Thyroid gland (tissue), 4 donors: ENCODE results near the gene ARL16. TPM values are rescaled to one million over a fixed set of nuclear protein-coding genes. Genes with fewer than 3 reads are reported as not detected.

ENCODE experiments used
- DNase-seq, 2 donors: peaks; one replicate each; pipeline ENCODE4 v3.0.0-alpha.2; 2019
- H3K27ac ChIP-seq, 3 donors: fragments of 200-600 bp; sonication (generic); 1 replicate in 2 of 3; 2 replicates in 1 of 3; pipeline ENCODE4 v1.5.1; 2016 to 2019; ENCODE audit warnings: mild to moderate bottlenecking in 1 of 3, moderate library complexity in 1 of 3
- H3K27me3 ChIP-seq: fragments of 200-600 bp; sonication (generic); one replicate; pipeline ENCODE4 v1.5.1; 2019
- H3K36me3 ChIP-seq, 2 donors: fragments of 200-600 bp; sonication (generic); one replicate each; pipeline ENCODE4 v1.5.1; 2016 to 2019
- H3K4me1 ChIP-seq, 2 donors: fragments of 200-600 bp; sonication (generic); one replicate each; pipeline ENCODE4 v1.5.1; 2017 to 2019
- H3K4me3 ChIP-seq, 3 donors: fragments of 200-600 bp; sonication (generic); replicated peaks in 1 of 3; 1 replicate in 2 of 3; 2 replicates in 1 of 3; pipeline ENCODE4 v1.5.1; 2016; ENCODE audit warnings: mild to moderate bottlenecking in 1 of 3
- H3K9me3 ChIP-seq: fragments of 200-600 bp; sonication (generic); one replicate; pipeline ENCODE4 v1.5.1; 2017
- POLR2A ChIP-seq, 2 donors: fragments of 450-650 bp; IDR thresholded peaks; one replicate each; pipeline ENCODE4 v1.6.1; 2017; ENCODE audit warnings: antibody characterized with exemption in 2 of 2, mild to moderate bottlenecking in 2 of 2, moderate library complexity in 1 of 2
- WGBS, 2 donors: methylation state at CpG; one replicate each; pipeline ENCODE4 v1.1.5; 2017; 5-methylcytosine and 5-hydroxymethylcytosine counted together
- intact Hi-C: fragments of 100-400 bp; cut with DNase I; formaldehyde crosslinking; loops from one replicate; pipeline ENCODE4 v1.15.1; 2023
- total RNA-seq, 4 donors: library from RNA; depleted of rRNA; stranded (reverse); fragments of >200 nt; gene quantifications; one replicate each; pipeline ENCODE4 v1.2.3, GENCODE V29; 2016
- TF ChIP-seq, protein P1 (sequence below), 6 experiments: fragments of 200-600 bp in 3 of 6; fragments of 450-650 bp in 3 of 6; sonication (generic) in 3 of 6; IDR thresholded peaks; one replicate each; pipeline ENCODE4 v1.5.1; 2016 to 2019; ENCODE audit warnings: antibody characterized with exemption in 6 of 6, mild to moderate bottlenecking in 2 of 6, inconsistent platforms in 1 of 6, moderate library complexity in 1 of 6

Gene ARL16
- total RNA-seq, 4 donors from 2014 or later: 29.7 to 46.5 (median 37.2) TPM

DNA sequence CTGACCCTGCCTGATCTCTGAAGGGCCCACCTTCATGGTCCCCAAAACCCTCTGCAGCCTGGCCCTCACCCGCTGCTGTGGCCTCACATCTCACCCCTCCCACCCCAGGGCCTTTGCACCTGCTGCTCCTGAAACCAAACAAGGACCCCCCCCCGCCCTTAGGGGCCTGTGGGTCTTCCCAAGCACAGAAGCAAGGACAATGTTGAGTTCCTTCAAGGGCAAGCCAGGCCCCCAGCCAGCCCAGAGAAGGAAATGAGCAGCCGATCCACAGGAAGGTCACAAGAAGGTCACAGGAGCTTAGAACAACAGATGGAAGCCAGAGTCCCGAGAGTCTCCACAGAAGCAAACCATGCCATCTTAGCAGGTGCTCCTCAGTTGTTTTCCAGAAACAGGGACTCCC is 26.8 kb downstream of the ARL16 start:
- H3K36me3 ChIP-seq: no peaks in the 10 kb centered on the region
- WGBS, 2 donors: 58 to 76% methylated on average over 3 of the region's 4 CpGs
- no peak for DNase-seq
- TF ChIP-seq, protein P1, sequence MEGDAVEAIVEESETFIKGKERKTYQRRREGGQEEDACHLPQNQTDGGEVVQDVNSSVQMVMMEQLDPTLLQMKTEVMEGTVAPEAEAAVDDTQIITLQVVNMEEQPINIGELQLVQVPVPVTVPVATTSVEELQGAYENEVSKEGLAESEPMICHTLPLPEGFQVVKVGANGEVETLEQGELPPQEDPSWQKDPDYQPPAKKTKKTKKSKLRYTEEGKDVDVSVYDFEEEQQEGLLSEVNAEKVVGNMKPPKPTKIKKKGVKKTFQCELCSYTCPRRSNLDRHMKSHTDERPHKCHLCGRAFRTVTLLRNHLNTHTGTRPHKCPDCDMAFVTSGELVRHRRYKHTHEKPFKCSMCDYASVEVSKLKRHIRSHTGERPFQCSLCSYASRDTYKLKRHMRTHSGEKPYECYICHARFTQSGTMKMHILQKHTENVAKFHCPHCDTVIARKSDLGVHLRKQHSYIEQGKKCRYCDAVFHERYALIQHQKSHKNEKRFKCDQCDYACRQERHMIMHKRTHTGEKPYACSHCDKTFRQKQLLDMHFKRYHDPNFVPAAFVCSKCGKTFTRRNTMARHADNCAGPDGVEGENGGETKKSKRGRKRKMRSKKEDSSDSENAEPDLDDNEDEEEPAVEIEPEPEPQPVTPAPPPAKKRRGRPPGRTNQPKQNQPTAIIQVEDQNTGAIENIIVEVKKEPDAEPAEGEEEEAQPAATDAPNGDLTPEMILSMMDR (IDR thresholded peaks at IDR 0.05): no peak
- no peak for TF ChIP-seq POLR2A (IDR thresholded peaks at IDR 0.05)
- no peak overlapping the region for H3K4me3 ChIP-seq
- no peaks in the 10 kb centered on the region for H3K4me1 ChIP-seq
- no peaks in the 10 kb centered on the region for H3K9me3 ChIP-seq
- H3K27ac ChIP-seq: no peak overlapping the region
- intact Hi-C loops: no loop called here
- H3K27me3 ChIP-seq: no peaks in the 10 kb centered on the region

DNA sequence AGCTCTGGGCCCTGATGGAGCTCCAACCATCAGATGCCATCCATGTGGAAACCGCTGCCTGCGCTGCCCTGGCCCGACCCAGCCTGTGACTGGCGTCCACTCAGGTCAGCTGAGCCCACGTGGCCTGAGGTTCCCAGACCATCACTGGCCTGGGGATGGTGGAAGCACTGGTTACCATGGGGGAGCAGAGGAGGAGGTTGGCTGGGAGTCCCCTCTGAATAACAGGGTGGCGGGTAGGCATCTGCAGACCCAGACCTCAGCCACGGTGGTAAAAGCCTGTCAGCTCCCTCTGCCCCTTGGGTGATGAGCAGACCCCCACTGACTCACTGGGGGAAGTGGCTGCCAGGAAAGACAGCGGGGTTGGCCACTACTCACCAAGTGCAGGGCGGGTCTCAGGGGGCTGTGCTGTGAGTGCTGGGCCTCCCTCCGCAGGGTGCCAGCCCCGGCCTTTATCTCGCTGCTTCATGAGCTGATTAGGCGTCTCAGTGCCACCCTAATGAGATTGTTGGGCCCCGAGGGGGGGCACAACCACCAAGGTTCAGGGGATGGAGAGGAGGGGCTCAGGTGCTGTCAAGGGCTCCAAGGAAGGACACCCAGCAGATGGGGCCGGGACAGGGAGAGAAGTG is 27.4 kb downstream of the ARL16 start, which contains the start of gene PDE6G:
PDE6G (minus strand) TSS at position 425 of the 626 bp plus-strand sequence. CDS start 3,237 bp downstream, outside the sequence.
- H3K9me3 ChIP-seq: no peaks in the 10 kb centered on the region
- H3K27ac ChIP-seq: no peak within 1 kb of the TSS
- intact Hi-C loops: no loop called here
- no peak for DNase-seq
- no peak within 1 kb of the TSS for H3K4me3 ChIP-seq
- no peaks in the 10 kb centered on the region for H3K36me3 ChIP-seq
- WGBS, 2 donors: 77 to 80% methylated on average over 5 to 10 of the region's 15 CpGs
- no peaks in the 10 kb centered on the region for H3K4me1 ChIP-seq
- H3K27me3 ChIP-seq: no peaks in the 10 kb centered on the region
- no peak for TF ChIP-seq POLR2A (IDR thresholded peaks at IDR 0.05)

DNA sequence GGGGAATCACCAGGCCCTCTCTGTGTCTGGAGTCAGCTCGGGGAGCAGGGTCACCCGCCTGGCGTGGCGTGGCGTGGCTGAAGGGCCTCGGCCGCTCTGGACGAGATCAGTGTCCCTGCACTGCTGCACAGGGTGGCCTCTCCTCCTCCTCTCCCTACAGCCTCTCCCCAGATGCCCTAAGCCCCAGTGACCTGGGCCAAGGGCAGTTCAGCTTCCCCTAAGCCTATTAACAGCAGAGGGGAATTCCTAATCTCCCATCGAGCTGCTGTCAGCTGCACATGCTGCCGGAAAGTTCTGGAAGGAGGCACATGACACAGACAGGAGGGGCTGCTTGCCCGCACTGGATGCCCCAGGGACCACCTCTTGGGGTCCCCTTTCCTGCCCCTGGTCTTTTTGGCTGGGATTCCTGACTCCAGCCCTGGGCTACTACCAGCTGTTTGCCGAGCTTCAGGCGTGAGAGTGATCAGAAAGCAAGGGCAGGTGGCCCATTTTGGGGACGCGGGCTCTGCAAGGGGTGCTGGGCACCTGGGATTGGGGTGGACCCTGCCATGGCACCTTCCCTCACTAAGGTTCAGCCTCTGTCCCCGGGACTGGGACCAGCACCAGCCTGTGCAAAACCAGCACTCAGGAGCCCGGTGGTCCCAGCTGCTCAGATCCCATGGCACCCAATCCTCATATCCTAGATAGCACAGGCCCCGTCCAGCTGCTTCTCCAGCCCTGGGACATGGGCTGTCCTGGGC is 28.0 kb downstream of the ARL16 start:
- no peak for DNase-seq
- no peaks in the 10 kb centered on the region for H3K27me3 ChIP-seq

DNA sequence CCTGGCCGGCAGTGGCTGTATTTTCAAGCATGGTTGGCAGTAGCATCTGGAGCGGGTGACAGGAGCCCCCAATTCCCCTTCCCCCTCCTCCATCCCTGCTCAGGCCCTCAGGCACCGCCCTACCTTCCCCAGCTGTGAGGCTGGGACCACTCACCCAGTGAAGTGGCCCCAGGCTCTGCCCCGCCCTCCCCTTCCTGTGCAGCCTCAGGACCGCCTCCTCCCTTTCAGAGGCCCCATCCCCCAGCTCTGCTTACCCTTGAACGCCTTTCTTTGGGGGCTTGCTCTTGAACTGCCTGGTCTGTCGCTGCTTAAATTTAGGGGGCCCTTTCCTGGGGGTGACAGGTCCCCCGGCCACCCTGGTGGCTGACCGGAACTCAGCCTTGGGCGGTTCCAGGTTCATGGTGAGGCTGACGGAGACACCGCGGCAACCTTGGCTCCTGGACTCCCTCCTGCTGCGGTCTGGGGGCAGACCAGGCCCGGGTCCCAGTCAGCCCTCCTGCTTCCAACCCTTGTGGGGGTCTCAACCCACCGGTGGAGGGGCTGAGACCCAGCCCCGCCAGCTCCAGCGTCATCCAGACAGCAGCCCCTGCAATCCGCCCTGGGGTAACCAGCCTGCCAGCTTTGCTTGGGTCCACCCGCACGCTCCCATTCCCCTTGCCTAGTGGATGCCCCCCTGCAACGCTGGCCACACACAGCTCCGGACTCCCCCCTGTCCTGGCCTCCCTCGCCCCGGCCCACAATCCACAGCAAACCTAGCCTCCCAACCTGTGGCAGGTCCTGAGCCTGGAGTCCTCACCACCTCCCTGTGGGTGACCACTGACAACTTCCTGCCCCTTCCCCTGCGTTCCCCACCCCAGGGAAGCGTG is 30.5 kb downstream of the ARL16 start:
- Histone ChIP-seq H3K27ac (no peak overlapping the region), H3K27me3 (peaks cover 6% of the 10 kb centered on the region), H3K4me3 (no peak overlapping the region), H3K4me1 (no peaks in the 10 kb centered on the region), H3K36me3 (no peaks in the 10 kb centered on the region), H3K9me3 (no peaks in the 10 kb centered on the region)
- DNase-seq: no peak
- intact Hi-C loops: no loop called here
- TF ChIP-seq, protein P1 (IDR thresholded peaks at IDR 0.05): no peak
- TF ChIP-seq POLR2A (IDR thresholded peaks at IDR 0.05): no peak
- WGBS, 2 donors: 31 to 33% methylated on average over 16 to 22 of the region's 27 CpGs

More for the DNA sequence above, 28.0 kb downstream of the ARL16 start:
- H3K4me3 ChIP-seq: no peak overlapping the region
- H3K27ac ChIP-seq: no peak overlapping the region
- intact Hi-C loops: no loop called here
- TF ChIP-seq POLR2A (IDR thresholded peaks at IDR 0.05): no peak
- TF ChIP-seq, protein P1 (IDR thresholded peaks at IDR 0.05): no peak
- no peaks in the 10 kb centered on the region for H3K4me1 ChIP-seq
- WGBS, 2 donors: 69 to 76% methylated on average over 9 to 15 of the region's 18 CpGs
- no peaks in the 10 kb centered on the region for H3K36me3 ChIP-seq
- H3K9me3 ChIP-seq: no peaks in the 10 kb centered on the region

DNA sequence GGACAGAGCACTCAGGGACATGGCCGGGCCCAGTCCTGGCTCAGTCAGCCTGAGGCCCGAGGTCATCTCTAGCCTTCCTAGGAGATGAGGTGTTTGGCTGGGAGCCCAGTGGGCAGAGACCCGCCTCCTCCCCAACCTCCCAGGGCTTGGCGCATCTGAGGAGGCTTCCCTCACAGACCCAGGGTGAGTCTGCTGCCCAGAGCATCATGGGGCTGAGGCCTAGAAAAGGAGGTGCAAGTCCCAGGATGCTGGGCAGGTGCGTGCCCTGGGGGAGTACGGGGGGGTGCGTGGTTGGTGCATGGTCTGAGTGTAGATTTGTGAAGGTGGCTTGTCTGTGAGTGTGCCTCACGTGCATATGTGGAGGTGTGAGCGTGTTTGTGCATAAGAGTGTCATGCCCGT is 31.9 kb downstream of the ARL16 start:
- 74 to 82% methylated on average over 7 to 8 of the region's 10 CpGs for WGBS, 2 donors
- Histone ChIP-seq H3K27ac (no peak overlapping the region), H3K9me3 (no peaks in the 10 kb centered on the region), H3K4me3 (no peak overlapping the region), H3K4me1 (no peaks in the 10 kb centered on the region), H3K36me3 (no peaks in the 10 kb centered on the region), H3K27me3 (peaks cover 6% of the 10 kb centered on the region)
- no peak for TF ChIP-seq POLR2A (IDR thresholded peaks at IDR 0.05)
- TF ChIP-seq, protein P1 (IDR thresholded peaks at IDR 0.05): no peak
- intact Hi-C loops: no loop called here
- DNase-seq: peak; percentile 29 to 35
